GM18511 (cell line): ENCODE results near the gene POLR1D.

Experiments
- ATAC-seq: cut with Tn5 transposase; IDR thresholded peaks from one replicate; pipeline ENCODE4 v1.9.1; 2021; ENCODE audit warnings: mild to moderate bottlenecking, moderate library complexity; ENCODE audit not compliant: unreplicated experiment

POLR1D gene

DNA sequence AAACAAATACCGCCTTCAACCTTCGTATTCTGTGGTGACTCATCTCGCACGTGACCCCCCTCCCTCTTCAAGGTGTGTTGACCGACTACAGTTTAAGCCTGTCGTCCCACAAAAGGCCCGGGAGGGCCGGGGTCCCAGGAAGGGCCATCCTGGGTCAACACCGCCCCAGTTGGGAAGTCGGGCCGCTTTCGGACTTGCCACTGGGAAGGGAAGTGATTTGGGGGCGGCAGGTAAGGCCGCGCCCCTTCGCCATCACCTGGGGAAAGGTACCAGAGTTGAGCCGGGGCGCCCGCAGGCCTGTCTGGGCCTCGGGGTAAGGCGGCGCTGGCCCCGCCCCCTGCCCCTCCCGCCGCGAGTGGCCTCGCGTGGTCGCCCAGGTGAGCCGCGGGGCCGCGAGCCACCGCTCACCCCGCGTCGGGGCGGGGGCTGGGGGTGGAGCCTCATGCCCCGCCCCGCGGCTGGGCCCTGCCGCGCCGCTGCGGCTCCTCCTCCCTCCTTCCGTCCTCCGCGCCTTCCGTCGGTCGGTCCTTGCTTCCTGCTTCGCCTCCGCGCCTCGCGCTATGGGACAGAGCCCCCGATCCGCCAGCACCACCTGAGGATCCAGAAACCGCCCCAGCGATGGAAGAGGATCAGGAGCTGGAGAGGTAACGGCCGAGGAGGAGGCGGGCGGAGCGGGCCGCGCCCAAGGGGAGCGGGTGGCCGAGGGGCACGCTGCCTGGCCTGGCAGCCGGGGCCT is at the start of gene POLR1D:
TSS of gene POLR1D (plus strand) at position 527 of the 736 bp plus-strand sequence. CDS start at position 619, 92 bp downstream.
- ATAC-seq: peak; percentile 57

DNA sequence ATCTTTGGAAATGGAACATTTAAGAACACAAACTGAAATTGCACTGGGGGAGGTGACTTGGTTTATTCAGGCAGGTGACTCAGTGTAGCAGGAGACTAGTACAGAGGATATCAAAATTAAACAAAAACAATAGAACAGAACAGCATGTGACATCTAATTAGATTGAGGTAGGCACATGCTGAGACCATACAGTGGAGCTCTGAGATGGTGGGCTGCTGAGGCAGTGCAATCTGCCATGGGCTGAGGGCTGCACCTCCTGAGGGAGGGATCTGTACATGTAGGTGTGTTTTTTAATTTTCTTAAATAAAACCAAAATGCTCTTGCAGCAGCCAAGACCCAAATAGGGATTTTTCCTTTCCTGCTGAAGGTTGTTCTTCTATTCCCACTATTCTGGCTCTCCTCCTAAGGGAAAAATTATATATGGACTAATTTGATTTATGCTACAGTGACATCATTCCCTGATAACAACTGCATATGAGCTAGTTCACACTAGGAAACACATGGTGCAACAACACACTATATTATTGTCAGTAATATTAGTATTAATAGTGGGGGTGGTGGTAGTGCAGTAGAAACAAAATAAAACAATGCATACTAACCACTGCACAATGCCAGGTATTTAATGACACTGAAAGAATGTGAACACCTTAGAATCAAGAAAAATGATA is 49.3 kb upstream of the POLR1D start:
- no peak for ATAC-seq

DNA sequence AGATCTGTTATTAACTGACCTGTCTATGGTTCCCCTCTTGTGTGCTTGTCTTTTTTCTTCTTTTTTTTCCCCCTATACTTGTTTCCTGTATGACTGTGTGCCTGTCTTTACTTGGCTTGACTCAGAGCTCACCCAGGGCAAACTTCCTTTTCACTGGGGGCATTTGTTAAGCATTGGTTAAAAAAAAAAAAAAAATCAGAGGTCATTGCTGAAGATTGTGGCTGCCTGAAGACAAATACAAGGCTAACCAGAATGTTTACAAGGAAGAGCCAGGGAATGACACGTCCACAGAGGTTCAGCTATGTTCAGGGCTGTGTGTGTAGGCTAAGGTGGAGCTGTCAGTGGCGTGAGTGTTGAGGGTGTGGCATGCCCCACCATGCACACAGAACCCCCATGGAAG is 48.4 kb upstream of the POLR1D start:
- ATAC-seq: no peak

- no peak for ATAC-seq
Observed at GRCh38 chr13:27574661-27575060, 47.0 kb upstream of the POLR1D start.

- no peak for ATAC-seq
Observed at GRCh38 chr13:27578121-27579030, 43.3 kb upstream of the POLR1D start.

GRCh38 chr13:27583645-27584044 is 38.0 kb upstream of the POLR1D start:
- no peak for ATAC-seq

- no peak for ATAC-seq
Observed at GRCh38 chr13:27587095-27587746, 34.5 kb upstream of the POLR1D start.

GRCh38 chr13:27588405-27588804 is 33.3 kb upstream of the POLR1D start:
- ATAC-seq: no peak

DNA sequence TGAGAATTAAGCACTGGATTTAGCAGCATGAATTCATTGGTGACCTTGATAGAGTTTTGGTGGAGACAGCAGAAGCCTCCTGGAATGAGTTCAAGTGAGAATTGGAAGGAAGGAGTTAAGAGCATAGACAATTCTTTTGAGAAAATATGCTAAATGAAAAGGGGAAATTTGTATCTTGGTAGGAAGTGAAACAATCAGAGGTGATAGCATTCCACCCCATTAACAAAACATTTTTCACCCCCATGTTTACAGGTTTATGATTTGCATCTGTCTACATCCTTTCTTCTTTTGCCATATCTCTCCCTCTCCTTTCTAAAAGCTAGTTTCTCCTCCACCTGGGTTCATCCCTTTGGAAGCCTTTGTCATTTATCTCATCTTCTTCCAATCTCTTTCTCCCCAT is 28.8 kb upstream of the POLR1D start:
- ATAC-seq: no peak

DNA sequence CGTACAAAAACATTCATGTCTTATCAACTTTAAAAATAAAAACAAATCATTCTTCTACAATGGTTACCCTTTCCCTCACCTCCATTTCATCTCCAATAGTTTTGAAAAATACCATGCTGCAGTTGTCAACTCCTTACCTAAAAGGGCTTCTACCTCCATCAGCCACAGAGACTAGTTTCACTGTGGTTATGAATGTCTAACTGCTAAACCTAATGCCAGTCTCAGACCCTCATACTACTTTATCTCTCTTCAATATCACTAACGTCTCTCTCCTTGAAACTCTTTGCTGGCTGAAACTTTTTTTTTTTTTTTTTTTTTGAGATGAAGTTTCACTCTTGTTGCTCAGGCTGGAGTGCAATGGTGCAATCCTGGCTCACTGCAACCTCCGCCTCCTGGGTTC is 28.4 kb upstream of the POLR1D start:
- ATAC-seq: peak; percentile 76

DNA sequence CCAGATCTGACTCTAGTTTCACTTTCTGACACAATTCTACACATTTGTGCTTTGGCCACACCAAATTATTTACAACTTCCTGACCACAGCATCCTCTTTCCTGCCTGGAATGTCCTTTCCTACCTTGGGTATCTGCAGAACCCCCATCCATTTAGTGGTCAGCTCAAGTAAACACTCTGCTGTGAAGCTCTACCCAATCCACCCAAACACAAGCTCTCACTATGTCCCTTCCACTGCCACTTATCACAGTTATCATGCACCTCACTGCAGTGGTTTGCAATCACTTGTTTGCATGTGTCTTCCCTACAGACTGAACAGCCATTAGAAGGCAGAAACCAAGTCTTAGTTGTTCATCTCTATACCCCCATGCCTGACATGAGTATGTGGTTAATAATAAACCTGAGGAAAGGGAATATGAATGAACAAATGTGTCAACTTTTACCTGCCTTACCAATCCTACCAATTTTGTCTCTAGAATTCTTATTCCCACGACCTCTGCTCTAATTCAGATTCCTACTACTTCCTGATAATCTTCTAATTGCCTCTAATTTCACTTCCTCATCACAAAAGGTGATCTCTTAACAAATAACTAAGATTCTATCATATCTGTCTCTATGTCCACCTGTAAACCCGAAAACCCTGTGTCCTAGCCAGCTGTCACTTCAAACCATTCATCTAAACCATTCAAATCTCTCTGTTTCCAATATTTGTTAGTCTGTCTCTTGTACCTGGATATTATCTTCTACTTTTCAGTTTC is 26.5 kb upstream of the POLR1D start:
- no peak for ATAC-seq

DNA sequence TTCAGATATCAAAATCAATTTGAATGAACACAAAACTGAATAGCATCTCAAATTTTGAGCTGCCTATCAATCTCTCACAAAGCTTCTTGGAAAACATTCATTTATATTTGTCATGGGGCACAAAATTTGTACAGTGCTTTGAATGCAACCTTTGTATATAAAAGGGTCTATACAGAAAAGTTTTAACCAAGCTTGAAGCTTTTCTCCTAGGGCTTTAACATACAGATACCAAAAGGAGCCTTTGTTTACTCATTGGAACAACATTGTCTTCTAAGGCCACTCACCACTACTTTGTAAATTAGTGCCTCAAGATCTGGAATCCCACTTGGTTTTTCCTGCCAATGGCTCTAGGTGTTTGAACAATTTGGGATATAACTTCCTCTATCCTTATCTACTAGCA is 22.6 kb upstream of the POLR1D start:
- ATAC-seq: no peak

- no peak for ATAC-seq
Observed at GRCh38 chr13:27599845-27600553, 21.7 kb upstream of the POLR1D start.

DNA sequence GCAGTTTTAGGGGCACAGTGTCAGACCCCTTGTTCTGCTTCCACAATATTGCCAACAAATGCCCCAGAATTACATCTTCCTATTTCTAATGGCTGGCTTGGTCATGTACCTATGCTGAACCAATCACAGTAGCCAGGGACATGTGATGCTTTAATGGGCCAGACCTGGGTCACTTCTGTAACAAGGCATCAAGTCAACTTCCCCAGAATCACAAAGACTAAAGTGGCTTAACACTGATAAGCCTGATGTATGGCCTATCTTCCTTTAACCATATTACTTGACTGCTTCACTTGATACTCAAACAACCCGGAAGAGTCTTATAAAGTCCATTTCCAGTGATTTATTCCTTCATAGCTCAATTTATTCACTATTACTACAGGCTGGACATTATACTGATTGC is 21.0 kb upstream of the POLR1D start:
- ATAC-seq: no peak

DNA sequence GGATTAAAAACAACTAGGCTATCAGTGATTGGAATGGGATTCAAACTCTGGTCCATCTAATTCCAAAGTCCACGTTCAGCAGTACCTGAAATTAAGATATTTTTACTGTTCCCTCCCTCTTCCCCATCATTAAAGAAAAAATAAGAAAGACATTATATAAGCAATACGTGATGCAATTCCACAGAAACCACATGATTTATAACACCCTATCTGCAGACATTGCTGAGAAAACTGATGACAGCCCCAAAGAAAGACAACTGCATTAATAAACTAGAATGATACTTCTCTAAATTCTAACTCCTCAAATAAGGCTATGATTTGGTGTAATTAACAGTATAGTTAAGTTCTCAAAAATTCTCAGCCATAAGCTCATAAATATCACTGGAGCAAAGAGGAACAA is 20.5 kb upstream of the POLR1D start:
- no peak for ATAC-seq

DNA sequence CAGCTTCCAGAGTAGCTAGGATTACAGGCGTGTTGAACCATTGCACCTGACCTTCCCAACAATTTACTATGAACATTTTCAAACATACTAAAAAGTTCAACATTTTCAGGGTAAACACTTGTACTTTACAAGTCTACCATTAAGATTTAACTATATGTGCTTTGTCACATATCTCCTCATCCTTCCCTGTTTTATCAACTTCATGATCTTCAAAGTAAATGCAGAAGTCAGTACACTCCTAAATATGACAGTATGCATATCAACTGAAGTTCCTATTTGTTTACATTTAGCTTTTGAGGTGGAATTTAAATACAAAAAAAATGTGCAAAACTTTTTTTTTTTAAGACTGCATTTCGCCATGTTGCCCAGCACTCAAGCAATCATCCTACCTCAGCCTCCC is 19.9 kb upstream of the POLR1D start:
- ATAC-seq: no peak

GRCh38 chr13:27605099-27605498 is 16.6 kb upstream of the POLR1D start:
- no peak for ATAC-seq

DNA sequence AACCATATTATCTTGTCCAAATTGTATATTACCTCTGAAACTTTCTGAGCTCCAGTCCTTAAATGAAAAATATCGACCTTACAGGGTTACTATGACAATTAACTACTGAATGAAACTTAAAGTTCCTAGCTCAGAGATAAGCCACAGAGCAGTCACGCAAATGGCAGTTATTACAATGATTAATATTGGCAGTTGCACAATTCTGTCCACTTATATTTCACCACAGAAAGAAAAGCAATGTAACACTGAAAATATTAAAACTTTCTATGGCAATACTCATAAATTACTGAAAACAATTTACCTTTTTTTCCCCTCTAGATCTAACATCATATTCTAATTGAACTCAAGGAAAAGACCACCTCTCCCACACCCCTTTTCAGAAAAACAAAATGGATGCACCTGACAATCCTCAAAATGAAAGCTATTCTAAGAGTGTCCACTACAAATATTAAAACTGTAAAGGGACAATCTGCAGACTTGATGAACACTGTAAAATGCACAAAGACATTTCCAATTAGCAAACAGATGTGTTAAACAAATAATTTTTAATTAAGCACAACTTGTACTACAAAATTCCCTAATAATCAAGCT is 16.0 kb upstream of the POLR1D start:
- ATAC-seq: no peak

GRCh38 chr13:27607125-27607524 is 14.6 kb upstream of the POLR1D start:
- ATAC-seq: no peak
